Endometrium (tissue), 2 donors: ENCODE data around the gene CLEC2B.
A peak's percentile ranks its signal among the peaks of the same experiment; 100 is the strongest.
"Not testable (repeated sequence)": the region's sequence is repeated elsewhere in the genome, so short reads cannot be mapped to it uniquely, and the experiment has no call there.

Source experiments
- FAIRE-seq: peaks from 2 replicates; lab custom pipeline; 2012; peaks lifted over from hg19 to GRCh38; lab: Jason Lieb, UNC
- donor health status: control.
- donor health status: control.

The CLEC2B gene

GRCh38 chr12:9869307-9870161 lies at the start of gene CLEC2B:
Gene CLEC2B, minus strand, starts transcription at chr12:9869354.
- FAIRE-seq, result peak; percentile 93

DNA sequence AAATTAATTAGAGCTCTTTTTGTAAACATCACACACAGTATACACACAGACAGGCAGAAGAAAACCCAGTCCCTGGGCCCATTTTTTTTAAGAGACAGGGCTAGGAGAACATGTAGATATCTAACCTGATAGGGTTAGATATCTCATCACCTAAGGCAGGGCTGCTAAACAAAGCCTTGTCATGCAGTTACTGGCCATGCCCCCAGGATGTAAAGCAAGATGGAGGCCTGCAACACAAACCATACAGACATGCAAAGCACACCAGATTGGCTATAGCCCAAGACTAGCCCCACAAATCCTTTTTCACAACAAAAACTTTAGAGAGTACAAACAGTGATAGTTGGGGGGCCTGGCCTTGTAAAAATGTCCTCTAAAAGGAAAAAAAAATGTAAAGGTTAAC lies 42.6 kb upstream of the CLEC2B start:
- no peak for FAIRE-seq

GRCh38 chr12:9910716-9911421 lies 41.7 kb upstream of the CLEC2B start:
- FAIRE-seq, result no peak

GRCh38 chr12:9909724-9910123 lies 40.6 kb upstream of the CLEC2B start:
- FAIRE-seq, result no peak

DNA sequence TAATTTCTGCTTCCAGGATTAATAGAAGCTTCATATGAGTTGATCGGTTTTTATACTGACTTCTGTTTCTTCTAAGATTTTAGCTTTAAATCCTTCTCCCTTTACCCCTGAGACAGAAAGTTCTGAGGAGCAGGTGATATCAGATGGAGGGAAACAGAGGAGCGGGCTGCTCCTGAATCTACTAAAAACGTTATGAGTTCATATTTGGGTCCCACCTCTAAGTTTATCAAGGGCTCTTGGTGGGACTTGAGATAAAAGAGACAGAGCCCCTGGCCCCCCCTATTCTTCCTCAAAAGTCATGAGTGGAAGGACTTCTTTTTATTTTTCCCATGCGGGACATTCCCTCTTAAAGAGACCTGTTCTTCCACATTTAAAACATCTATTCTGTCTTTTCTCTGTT lies 39.2 kb upstream of the CLEC2B start:
- FAIRE-seq, result no peak

DNA sequence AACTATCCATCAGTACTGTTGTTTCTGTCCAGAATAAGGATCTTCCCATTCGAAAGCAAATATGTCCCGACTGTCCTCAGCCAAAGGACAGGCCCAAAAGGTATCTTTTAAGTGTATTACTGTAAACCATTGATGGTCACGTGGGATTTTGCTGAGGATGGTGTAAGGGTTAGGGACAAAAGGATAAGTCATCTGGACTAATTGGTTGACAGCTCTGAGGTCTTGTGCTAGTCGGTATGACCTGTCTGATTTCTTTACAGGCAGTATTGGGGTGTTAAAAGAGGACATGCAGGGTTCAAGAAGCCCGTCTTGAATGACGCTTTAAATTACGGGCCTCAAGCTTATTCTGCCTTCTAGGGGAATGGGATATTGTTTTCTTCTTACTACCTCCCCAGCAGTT lies 38.6 kb upstream of the CLEC2B start:
- no peak for FAIRE-seq

- FAIRE-seq, result no peak
Measured at GRCh38 chr12:9906873-9907272, 37.7 kb upstream of the CLEC2B start.

DNA sequence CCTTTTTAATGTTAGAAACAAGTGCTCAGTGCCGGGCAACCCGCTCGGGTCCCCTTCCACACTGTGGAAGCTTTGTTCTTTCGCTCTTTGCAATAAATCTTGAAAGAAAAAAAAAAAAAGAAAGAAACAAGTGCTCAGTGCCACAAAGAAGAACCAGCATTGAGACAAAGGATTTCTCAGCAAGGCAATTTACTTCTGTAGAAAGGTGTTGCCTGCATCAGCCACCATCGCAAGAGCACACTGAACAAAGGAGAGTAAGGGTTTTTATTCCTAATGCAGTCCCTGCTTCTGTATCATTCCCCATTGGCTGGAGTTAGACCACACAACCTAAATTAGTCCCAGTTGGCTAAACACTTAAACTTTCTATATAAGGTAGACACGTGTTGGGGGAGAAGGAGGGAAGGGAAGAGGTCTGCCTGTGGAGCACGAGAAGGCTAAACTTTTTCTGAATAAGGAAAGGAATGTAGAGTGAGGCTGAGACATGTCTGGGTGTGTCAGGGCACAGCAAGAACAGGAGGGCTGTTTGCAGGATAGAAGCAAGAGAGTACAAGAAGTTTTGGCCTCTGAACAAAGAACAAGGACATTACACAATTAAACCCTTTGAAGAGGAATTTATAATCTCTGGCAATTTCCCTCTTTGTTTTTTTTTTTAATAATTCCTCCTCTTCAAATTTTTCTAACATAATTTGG lies 33.5 kb upstream of the CLEC2B start:
- no peak for FAIRE-seq

DNA sequence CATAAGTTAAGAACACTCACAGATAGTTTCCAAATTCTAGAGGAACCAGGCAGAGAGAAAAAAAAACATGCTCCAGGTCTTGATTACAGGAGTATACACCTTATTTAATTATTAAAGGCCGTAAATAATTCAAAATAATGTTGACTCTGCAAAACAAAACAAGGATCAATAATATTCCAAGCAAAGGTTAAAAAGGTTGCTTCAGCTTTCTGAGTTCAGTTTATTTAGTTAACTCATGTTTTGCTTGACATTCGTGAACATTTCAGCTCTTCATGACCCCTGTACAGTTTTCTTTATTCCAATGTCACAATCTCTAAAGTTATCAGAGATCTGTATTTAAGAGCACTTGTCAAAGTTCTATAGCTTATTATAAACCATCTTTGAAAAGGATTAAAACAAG lies 31.8 kb upstream of the CLEC2B start:
- FAIRE-seq, result no peak

GRCh38 chr12:9899209-9899608 lies 30.1 kb upstream of the CLEC2B start:
- FAIRE-seq, result no peak

DNA sequence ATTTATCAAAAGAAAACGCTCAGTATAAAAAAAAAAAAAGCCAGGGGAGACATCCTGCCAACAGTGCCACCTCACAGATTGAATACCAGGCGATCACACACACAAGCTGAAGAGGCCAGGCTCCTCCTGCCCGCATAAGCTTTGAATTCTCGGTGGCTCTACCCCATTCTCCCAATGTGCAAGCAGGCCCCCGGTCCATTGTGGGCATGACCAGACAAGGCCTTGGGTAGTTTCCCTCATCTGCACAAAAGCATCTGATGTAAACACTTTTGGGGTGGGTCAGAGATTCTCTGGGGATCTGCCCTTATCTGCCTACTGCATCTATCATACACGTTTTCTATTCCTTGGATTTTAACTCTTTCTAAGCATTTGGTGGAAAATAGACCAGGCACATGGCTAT lies 28.4 kb upstream of the CLEC2B start:
- no peak for FAIRE-seq

GRCh38 chr12:9895215-9895971 lies 26.2 kb upstream of the CLEC2B start:
- no peak for FAIRE-seq

GRCh38 chr12:9888665-9889273 lies 19.6 kb upstream of the CLEC2B start:
- no peak for FAIRE-seq

DNA sequence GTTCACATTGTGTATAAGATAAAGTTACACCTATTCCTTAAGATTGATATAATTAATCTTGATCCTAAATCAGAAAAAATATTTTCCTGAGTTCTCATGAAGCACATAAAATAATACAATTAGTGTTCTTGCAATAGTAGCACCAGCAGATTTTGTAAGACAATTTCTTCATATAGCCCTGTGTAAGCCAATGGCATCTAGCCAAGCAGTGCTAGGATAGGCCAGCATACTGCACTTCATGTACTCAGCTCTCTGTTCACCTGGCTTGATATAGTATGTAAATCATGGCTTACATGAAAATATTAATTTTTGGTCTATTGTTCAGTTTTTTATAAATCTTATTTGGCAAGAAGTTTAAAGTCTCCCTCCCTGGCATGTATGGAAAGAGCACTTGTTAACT lies 14.0 kb upstream of the CLEC2B start:
- no peak for FAIRE-seq

- FAIRE-seq, result no peak
Measured at GRCh38 chr12:9881988-9882387, 12.8 kb upstream of the CLEC2B start.

DNA sequence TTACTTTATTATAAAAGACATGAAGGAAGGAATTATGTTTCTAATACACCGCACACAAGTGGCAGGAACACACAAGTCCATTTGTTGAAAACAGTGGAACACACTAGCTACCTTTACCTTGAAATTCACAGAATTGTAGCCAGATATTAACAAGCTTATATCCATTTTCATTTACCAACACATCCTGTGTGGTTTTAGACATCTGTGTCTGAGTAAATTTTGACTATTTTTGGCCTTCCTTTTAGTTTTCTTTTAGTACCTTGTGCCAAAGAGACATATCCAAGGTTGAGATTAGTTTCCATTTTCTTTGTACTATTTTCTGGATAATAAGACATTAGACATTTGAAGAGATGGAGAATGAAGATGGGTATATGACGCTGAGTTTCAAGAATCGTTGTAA lies 12.1 kb upstream of the CLEC2B start, which contains the start of gene KLRF2:
TSS of gene KLRF2 (plus strand) at position 244 of the 400 bp plus-strand sequence. CDS start at position 351, 107 bp downstream.
- FAIRE-seq, result no peak

GRCh38 chr12:9880532-9881078 lies 11.5 kb upstream of the CLEC2B start:
- peak; percentile 82 for FAIRE-seq

- not testable (repeated sequence) for FAIRE-seq
Measured at GRCh38 chr12:9876120-9876519, 7.0 kb upstream of the CLEC2B start.

GRCh38 chr12:9872742-9873141 lies 3.6 kb upstream of the CLEC2B start:
- no peak for FAIRE-seq

GRCh38 chr12:9872162-9872561 lies 3.0 kb upstream of the CLEC2B start:
- FAIRE-seq, result no peak

- FAIRE-seq, result peak; percentile 88
Measured at GRCh38 chr12:9870286-9870866, 1.2 kb upstream of the CLEC2B start.
